DMS 273 treated with DMSO at 0.1 percent for 48 hours (cell line): ENCODE data around the gene TEKT5.
"Not testable (repeated sequence)": the region's sequence is repeated elsewhere in the genome, so short reads cannot be mapped to it uniquely, and the experiment has no call there.

Experiments
- DNase-seq: peaks from one replicate; lab custom pipeline; 2025; lab: John Stamatoyannopoulos, UW

The TEKT5 gene

DNA sequence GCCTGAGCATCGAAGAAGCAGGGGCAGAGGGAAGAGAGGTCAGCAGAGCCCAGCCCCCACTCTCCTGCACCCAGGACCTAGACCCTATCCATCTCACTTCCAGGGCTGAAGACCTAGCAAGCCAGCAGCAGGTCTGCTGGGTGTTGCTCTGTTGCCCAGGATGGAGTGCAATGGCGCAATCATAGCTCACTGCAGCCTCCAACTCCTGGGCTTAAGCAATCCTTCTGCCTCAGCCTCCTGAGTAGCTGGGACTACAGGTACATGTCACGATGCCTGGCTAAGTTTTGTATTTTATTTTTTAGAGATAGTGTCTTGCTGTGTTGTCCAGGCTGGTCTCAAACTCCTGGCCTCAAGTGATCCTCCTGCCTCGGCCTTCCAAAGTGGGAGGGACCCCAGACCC, 61.3 kb downstream of the TEKT5 start:
- not testable (repeated sequence) for DNase-seq

DNA sequence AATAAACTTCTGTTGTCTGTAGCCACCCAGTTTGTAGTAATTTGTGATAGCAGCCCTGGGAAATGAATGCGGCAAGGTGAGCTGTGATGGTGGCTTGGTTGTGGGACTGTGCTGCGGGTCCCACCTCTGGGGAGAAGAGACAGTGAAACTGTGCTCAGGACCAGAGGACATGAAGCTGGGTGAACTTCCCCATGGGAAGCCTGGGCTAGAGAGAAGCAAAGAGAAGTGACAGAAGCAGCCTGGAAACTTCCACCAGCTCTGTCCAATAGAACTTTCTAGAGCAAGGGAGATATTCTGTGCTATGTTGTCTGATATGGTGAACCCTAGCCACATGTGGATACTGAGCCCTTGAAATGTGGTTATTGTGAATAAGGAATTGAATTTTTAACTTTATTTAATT, 62.8 kb downstream of the TEKT5 start:
- no peak for DNase-seq

DNA sequence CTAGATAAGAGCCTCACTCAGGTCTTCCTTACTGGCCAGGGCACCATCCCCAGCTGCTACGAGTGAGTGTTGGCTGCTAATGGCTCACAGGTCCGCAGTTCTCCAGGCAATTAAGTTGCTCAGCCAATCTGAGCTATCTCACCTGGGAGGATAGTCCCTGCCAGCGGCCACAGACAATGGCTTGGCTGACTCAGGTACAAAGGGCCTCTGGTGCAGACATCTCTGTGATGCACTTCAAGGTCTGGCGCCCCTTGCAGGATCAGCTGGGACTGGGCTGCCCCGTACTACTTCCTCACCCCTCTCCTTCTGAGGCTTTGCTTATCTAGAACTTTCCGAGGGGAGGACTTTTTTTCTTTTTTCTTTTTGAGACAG, 65.2 kb downstream of the TEKT5 start:
- no peak for DNase-seq

DNA sequence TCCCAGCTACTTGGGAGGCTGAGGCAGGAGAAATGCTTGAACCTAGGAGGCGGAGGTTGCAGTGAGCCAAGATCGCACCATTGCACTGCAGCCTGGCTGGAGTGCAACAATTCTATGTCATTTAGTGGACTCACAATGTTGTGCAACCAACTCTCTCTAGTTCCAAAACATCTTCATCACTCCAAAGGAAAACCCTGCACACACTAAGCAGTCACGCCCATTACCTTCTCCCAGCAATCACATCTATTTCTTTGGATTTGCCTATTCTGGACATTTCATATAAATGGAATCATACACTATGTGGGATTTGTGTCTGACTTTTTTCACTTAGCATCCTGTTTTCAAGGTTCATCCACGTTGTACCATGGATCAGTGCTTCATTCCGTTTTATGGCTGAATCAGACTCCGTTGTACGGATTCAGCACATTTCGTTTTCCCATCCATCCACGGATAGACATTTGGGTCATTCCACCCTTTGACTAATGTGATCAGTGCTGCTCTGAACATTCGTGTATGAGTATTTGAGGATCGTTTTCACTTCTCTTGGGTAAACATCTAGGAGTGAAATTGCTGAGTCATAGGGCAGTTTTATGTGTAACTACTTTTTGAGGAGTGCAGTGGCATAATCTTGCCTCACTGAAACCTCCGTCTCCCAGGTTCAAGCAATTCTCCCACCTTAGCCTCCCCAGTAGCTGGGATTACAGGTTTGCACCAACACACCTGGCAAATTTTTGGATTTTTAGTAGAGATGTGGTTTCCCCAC, 69.0 kb downstream of the TEKT5 start:
- DNase-seq: no peak

DNA sequence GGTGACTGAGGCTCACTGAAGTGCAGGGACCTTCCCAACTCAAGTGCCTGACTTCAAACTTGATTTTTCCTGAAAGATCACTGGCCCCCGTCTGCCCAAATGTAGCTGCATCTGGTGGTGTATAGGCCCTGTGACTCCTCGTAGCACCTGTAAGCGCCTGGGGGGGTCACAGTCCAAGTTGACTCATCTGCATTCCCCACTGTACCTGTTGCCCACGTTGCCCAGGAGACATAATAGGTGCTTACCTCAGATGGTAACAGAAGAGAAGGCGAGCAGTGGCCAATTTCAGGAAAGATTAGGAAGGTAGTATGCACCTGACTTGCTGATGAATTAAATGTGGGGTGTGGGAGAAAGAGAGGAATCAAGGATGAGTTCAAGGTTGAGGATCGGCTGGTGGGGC, 70.2 kb downstream of the TEKT5 start:
- no peak for DNase-seq

DNA sequence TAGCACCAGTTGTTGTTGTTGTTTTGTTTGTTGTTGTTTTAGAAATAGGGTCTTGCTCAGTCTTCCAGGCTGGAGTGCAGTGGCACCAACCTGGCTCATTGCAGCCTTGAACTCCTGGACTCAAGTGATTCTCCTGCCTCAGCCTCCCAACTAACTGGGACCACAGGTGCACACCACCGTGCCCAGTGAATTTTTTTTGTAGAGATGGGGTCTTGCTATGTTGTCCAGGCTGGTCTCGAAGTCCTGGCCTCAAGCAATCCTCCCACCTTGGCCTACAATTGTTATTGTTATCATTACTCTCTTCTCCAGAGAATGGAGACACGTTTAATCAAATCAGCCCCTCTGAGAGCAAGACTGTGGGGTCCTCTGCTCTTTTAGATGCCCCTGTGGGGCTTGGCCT, 71.7 kb downstream of the TEKT5 start:
- DNase-seq: no peak

DNA sequence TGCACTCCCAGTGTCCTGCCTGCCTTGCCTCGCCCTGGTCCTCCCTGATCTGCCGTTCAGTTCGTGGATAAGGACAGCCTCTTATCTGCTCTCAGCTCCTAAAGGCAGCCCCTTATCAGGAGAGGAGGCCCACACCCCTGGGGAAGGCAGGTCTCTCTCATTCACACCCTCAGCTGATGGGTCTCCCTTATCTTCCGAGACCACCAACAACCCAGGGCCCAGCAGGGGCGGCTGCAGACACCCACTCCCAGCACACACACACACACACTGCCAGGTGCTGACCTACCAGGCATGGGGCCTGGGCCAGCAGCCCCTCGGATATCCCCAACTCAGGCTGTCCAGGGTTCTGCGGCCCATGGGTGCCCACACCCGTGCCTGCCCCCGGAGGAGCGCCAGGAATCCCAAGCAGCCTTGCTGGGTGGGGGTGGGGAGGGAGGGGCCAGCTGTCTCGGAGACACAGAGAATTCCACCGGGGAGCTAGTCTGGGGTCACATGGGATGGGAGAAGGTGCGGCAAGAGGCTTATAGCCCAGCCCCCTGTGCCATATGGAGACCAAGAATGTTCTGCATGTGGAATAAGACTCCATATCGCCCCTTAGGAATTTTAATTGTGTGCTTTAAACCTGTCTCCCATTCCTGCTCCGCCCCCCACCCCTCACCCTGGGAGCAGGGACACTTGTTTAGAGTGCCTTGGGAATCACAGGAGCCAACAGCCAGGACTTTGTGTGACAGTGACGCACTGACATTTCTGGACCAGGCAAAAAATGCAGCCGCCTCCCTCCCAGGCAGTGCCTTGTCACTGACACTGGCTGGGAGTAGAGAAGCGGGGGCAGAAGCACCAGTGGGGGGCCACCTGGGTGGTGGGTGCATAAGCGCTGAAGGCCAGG, 72.5 kb downstream of the TEKT5 start:
- DNase-seq: peak; percentile 31

DNA sequence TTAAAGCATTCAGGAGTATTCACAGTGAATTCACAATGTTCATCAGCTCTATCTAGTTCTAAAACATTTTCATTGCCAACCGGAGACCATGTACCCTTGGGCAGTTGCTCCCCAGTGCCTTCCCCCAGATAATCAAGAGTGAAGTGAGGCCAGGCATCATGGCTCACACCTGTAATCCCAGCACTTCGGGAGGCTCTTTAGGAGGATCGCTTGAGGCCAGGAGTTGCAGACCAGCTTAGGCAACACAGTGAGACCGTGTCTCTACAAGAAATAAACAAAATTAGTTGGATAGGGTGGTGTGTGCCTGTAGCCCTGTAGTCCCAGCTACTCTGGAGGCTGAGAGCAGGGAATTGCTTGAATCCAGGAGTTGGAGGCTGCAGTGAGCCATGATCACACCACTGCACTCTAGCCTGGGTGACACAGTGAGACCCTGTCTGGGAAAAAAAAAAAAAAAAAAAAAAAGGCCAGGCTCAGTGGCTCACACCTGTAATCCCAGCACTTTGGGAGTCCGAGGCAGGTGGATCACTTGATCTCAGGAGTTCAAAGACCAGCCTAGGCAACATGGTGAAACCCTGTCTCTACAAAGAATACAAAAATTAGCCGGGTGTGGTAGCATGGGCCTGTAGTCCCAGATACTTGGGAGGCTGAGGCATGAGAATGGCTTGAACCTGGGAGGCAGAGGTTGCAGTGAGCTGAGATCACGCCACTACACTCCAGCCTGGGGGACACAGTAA, 73.3 kb downstream of the TEKT5 start:
- not testable (repeated sequence) for DNase-seq

DNA sequence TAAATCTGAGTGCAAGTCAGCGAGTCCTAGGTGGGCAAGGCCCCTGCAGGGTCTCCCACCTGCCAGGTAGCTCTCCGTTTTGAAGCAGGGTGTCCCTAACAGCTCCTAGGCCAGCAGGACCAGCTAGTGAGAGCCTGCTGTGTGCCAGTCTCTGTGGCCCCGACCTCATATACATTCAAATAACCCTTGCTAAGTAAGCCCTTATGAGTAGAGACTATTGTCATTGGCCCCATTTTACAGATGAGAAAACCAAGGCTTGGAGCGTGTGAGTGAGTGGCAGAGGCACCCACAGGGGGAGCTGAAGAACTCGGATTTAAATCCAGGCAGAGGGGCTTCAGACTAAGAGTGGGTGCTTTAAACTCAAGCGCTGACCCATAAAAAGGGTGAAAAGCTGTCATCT, 74.6 kb downstream of the TEKT5 start:
- DNase-seq: no peak

DNA sequence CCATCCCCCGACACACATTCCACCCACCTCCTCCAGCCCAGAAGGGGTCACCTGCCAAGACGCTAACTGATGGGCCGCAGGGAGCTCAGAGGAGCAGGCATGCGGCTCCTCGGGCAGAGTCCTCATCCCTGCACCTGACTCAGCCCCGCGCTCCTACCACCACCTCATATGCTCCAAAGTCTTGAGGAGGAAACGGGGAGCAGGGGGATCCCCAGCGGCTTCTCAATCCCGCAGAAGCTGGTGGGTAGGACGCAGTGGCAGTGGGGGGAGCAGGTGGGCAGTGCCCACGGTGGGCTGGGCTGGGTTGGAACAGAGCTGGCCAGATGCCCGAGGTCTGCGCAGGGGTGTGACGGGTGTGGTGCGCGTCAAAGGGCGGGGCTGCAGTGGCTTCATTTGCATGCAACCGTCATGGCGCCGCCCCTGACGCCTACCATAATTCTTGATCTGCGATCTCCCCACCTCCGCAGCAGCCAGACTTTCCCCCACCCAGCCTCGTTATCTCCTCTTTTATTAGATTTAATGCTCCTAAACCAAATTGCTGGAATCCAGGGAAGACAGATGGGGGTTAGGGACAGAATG, 75.4 kb downstream of the TEKT5 start:
- DNase-seq: no peak

DNA sequence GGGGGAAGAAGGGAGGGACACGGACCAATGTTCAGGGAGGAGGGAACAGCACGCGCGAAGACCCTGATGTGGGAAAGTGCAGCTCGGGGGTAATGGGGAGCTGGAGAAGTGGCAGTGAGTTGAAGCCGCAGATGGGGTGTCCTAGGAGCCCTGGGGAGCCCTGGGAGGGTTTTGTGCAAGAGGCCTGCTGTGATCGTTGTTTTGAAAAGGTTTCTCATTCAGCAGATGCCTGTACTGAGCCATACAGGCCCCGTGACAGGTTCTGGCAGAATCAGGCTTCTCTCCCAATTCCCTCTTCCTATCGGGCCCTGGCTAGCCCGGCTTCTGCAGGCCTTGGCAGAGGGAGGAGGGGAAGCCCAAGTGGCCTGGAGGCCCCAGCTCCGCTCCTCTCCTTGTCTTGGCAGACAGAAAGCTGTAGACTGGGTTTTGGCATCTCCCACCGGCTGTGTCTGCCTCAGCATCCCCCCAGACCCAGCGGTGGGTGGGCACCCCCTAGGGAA, 76.0 kb downstream of the TEKT5 start:
- DNase-seq: no peak

DNA sequence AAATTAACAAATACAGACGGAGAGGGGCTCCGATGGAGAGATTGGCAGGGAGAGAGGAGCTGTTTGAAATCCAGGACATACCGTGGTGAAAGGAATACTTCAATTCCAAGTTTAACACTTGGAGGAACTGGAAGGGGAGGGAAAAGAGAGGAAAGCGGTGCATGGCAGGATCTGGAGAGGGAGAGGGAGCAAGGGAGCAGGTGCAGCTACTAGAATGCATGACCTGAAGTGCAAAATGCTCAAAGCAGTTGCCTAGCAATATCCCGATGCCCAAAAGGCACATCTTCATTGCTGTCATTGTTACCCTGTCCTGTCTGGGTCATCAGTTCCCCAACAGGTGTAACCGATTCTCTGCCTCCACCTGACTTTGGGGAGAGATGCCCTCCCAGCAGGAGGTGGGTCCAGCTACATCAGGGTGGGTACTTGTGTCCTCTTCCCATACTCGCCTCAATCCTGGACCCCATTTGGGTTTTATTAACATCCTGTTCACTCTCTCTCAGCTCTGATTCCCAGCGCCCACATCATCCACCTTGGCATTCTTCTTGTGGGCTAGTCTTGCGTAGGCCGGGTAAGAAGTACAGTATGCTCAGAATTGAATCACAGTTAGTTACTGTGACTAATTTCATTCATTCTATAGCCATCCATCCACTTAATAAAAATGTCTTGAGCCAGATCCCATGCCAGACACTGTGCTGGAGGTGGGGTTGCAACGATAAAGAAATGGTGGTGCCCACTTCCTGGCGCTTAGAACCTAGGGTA, 76.9 kb downstream of the TEKT5 start:
- no peak for DNase-seq

DNA sequence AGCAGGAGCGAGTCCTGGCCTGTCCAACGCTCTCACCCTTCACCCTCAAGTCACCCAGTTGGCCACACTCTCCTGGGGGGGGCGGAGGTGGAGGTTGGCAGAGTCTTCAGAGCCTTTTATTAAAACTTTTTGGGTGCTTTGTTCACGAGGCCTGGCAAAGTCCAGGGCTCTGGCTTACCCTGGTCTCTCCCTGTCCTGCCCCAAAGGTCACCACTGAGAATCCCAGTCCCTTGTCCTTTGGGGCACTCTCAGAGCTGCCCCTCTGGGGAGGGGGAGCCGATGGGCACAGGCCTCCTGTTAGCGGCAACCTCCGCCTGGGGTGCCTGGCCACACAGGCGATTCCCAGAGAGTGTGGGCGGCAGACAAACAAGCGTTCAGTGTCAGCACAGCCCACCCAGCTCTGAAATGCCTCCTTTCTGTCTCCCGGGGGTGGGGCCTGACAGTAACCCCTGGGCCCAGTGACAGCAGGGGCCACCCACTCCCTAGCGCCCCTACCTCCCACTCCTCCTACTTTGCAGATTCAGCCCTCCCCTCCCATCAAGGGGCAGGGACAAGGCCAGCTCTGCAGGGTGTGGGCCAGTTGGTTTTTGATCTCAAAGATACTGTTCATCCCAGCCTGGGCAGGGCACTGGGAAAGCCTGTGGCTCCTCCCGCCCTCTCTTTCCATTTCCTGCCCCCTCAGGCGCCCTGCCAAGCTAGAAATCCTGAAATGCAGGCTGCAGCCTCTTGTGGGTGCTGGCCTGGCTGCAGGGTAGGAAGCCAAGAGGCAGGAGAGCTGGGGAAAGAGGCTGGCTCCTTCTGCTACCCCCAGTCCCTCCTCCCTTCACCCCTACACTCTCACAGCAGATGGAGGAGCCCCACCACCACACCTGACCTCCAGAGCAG, 77.7 kb downstream of the TEKT5 start:
- DNase-seq: peak; percentile 41

DNA sequence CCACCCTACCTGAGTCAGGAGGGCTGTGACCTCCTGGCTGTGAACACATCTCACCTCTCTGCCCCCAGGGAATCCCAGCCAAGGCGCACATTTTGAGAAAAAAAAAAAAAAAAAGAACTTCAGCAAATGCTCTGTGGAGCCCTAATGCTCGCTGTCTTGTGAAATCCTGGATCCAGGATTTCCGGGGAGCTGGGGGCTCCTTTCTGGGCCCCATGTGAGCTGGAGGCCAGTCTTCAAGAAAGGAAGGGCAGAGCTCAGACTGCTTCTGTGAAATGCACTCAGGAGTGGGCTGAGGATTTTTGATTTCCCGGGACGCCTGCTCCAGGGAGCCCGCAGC, 78.3 kb downstream of the TEKT5 start:
- DNase-seq: no peak

DNA sequence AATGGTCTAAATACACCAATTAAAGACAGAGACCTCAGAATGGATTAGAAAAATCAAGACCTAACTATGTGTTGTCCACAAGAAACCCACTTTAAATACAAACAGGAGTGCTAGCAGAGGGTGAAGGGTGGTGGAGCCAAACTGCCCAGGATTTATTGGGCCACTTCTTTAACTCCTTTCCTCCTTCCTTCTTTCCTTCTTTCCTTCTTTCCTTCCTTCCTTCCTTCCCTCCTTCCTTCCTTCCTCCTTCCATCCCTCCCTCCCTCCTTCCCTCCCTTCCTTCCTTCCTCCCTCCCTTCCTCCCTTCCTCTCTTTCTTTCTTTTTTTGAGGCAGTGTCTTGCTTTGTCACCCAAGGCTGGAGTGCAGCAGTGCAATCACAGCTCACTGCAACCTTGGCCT, 80.0 kb downstream of the TEKT5 start:
- no peak for DNase-seq

DNA sequence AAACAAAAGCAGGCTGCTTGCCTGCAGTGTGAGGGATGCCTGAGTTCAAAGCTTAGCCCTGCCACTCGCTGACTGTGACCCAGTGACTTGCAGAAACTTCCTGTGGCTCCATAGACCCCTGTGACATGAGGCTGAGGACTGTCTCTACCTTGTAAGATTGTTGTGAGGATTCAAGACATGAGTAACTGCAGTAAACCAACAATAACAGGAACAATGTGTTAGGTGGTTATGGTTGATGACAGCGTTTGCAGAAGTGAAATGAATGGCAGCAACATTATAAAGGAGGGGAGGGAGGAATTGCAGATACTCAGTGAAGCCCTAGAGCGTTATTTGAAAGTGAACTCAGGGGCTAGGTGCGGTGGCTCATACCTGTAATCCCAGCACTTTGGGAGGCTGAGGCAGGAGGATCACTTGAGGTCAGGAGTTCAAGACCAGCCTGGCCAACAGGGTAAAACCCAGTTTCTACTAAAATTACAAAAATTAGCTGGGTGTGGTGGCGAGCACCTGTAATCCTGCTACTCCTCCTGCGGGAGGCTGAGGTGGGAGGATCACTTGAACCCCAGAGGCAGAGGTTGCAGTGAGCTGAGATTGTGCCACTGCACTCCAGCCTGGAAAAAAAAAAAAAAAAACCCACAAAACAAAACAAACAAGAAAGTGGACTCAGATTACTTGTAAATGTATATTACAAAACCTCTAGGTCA, 80.8 kb downstream of the TEKT5 start:
- DNase-seq: no peak

DNA sequence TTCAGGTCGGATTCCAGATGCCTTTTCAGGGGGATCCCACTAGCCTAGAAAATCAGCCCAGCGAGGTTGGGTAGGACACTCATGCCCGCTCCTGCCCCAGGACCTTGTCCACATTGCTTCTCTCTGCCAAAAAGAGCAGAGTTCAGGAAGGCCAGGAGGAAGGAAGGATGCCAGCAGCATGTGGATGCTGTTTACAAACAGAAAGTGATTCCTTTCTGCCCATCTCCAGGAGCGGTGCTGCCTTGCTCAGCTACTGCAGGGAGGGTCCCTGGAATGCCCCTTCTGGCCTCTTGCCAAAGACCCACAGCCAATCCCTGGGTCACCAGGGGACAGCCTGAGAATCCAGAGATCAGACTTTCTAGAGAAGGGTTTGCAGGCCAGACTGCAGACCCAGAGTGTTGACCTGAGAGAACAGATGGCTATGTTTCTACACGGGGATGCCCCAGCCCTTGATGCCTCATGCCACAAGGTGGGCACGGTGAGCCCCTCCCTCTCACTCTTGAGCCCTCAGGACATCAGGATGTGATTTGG, 82.0 kb downstream of the TEKT5 start:
- DNase-seq: no peak

DNA sequence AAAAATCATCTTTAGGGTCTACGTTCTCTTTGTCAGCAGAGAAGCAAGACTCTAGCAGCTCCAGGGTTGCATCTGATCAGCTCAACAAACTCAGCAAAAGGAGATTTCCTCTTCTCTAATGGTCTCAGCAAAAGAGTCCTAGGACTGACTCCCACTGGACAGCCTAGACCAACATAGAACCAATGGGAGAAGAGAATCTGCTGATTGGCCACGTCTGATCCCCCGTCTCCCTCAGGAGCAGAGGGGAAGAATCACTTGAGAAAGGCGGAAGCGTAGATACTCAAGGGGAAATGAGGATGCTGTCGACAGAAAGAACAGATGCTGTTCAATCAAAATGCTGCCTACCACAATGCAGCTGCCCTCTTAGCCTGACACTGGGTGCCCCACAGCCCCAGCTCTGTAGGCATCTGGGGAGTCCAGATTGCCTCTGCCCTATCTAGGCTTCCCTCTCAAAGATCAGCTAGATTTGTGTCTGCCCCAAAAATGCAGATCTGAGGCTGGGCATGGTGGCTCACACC, 82.8 kb downstream of the TEKT5 start:
- peak; percentile 21 for DNase-seq

DNA sequence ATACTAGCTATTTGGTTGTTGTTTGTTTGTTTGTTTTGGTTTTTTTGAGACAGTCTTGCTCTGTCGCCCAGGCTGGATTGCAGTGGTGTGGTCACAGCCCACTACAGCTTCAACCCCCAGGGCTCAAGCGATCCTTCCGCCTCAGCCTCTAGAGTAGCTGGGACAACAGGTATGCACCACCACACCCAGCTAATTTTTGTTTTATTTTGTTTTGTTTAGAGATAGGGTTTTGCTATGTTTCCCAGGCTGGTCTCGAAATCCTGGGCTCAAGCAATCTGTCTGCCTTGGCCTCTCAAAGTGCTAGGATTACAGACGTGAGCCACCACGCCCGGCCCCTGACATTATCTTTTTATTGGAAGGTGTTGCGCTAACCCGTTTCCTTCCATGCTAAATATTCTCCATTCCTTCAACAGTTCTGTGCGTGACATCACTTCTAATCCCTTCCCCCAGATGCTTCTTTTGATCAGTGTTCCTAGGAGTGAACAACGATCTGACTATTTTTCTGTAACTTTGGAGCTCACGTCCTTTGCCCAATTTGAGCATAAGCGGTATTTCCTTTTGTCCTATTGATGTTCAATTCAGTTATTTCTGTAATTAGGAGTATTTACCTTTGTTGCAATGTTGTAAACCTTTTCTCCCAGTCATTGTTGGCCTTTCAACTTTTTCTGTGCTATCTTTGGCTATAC, 84.1 kb downstream of the TEKT5 start:
- no peak for DNase-seq
